Astrocyte (in vitro differentiated cells and primary cell): Measurements from ENCODE around the gene CFTR.

ENCODE experiments used
- CTCF ChIP-seq: IDR thresholded peaks from 2 replicates; pipeline ENCODE4 v1.5.1; 2011; ENCODE audit warnings: low read depth, mild to moderate bottlenecking, inconsistent platforms, low read length, moderate library complexity; ENCODE audit not compliant: insufficient read depth
- EZH2 ChIP-seq: IDR thresholded peaks from 2 replicates; pipeline ENCODE4 v1.6.1; 2012; ENCODE audit warnings: mild to moderate bottlenecking, low read length, inconsistent platforms; ENCODE audit not compliant: insufficient read depth

GRCh38 chr7:117669818-117670217 lies 190.0 kb downstream of the CFTR start:
- TF ChIP-seq CTCF (no peak), EZH2 (no peak)
